HG03103 (cell line): ENCODE data around the gene DCAF7.

ENCODE experiments used
- ATAC-seq: cut with Tn5 transposase; IDR thresholded peaks from one replicate; pipeline ENCODE4 v1.9.1; 2021; ENCODE audit warnings: low read depth; ENCODE audit not compliant: unreplicated experiment

Gene DCAF7

DNA sequence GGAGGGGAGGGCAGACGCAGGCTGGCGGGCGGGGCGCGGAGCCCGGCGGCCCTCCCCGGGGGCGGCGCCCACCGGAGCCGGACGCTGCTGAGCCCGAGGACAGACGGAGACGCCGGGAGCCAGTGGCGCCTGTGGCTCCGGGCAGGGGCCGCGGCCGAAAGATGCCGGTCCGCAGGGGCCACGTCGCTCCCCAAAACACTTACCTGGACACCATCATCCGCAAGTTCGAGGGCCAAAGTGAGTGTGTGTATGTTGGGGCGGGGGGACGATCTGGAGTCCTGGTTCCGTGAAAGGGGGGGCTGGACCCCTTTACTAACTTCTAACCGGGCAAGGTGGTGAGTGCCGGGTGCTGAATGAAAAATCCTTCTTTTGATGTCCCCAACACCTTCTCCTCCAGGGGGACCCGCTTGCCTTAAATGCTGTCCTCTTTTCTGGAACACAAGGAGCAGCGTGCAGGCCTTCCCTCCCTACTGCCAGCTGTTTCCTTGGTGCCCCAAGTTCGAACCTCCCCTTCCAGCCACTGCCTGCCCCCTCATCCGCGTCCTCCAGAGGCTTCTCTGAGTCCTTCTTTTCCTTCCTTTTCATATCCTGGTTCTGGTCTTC lies 26.9 kb upstream of the DCAF7 start, which contains the start of gene KCNH6:
Gene KCNH6, plus strand, starts transcription at position 106 of the 603 bp plus-strand sequence. Its CDS starts 56 bp downstream, at position 162.
- no peak for ATAC-seq

DNA sequence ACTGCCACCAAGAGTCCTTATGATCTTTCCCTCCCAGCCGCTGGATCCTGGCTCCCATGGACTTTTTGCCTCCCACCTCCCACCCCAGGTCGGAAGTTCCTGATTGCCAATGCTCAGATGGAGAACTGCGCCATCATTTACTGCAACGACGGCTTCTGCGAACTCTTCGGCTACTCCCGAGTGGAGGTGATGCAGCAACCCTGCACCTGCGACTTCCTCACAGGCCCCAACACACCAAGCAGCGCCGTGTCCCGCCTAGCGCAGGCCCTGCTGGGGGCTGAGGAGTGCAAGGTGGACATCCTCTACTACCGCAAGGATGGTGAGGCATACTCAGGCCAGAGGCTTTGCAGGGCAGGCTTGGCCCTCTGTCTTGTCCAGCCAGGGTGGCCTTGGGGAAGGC lies 26.2 kb upstream of the DCAF7 start:
- no peak for ATAC-seq

GRCh38 chr17:63525190-63525946 lies 24.9 kb upstream of the DCAF7 start:
- no peak for ATAC-seq

GRCh38 chr17:63526861-63527260 lies 23.4 kb upstream of the DCAF7 start:
- ATAC-seq = no peak

- no peak for ATAC-seq
Measured at GRCh38 chr17:63528183-63528582, 22.1 kb upstream of the DCAF7 start.

- ATAC-seq = no peak
Measured at GRCh38 chr17:63529711-63530556, 20.3 kb upstream of the DCAF7 start.

DNA sequence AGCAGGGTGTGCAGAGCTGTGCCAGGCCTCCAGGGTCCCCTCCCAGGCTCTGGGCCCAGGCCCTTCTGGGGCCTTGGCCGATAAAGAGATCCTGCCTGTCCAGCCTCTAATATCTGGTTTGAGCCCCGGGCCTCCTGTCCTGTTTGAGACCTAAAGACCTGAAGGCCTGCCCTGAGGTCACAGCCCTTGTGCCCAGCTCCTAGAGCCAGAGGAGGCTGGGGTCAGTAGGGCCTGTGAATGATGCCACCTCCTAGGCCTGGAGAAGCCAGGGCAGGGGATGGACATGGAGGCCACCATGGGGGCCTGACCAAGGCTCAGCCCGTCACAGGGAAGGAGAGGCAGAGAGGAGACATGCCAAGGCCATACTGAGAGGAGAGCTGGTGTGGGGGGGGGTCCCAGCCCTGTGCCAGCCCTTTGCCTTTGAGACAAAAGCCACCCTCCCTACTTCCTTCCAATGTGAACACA lies 19.7 kb upstream of the DCAF7 start:
- no peak for ATAC-seq

GRCh38 chr17:63531022-63531965 lies 19.0 kb upstream of the DCAF7 start:
- ATAC-seq = no peak

- no peak for ATAC-seq
Measured at GRCh38 chr17:63533433-63534077, 16.7 kb upstream of the DCAF7 start.

DNA sequence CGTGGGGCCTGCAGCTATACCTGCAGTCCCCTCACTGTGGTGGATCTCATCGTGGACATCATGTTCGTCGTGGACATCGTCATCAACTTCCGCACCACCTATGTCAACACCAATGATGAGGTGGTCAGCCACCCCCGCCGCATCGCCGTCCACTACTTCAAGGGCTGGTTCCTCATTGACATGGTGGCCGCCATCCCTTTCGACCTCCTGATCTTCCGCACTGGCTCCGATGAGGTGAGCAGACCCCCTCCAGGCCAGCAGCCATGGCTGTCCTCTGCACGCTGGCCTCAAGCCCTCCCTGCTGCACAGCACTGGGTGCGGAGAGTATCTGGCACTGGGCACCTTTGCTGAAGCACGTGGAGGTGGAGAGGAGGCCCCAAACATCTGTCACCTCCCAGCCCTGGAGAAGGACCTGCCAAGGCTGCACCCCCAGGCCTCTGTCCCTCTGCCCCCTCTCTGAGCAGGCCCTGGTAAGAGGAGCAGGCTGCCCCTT lies 16.2 kb upstream of the DCAF7 start:
- ATAC-seq = no peak

- ATAC-seq = no peak
Measured at GRCh38 chr17:63534816-63535455, 15.3 kb upstream of the DCAF7 start.

DNA sequence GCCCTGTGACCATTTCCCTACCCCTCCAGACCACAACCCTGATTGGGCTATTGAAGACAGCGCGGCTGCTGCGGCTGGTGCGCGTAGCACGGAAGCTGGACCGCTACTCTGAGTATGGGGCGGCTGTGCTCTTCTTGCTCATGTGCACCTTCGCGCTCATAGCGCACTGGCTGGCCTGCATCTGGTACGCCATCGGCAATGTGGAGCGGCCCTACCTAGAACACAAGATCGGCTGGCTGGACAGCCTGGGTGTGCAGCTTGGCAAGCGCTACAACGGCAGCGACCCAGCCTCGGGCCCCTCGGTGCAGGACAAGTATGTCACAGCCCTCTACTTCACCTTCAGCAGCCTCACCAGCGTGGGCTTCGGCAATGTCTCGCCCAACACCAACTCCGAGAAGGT lies 14.6 kb upstream of the DCAF7 start:
- no peak for ATAC-seq

- no peak for ATAC-seq
Measured at GRCh38 chr17:63537001-63537400, 13.3 kb upstream of the DCAF7 start.

DNA sequence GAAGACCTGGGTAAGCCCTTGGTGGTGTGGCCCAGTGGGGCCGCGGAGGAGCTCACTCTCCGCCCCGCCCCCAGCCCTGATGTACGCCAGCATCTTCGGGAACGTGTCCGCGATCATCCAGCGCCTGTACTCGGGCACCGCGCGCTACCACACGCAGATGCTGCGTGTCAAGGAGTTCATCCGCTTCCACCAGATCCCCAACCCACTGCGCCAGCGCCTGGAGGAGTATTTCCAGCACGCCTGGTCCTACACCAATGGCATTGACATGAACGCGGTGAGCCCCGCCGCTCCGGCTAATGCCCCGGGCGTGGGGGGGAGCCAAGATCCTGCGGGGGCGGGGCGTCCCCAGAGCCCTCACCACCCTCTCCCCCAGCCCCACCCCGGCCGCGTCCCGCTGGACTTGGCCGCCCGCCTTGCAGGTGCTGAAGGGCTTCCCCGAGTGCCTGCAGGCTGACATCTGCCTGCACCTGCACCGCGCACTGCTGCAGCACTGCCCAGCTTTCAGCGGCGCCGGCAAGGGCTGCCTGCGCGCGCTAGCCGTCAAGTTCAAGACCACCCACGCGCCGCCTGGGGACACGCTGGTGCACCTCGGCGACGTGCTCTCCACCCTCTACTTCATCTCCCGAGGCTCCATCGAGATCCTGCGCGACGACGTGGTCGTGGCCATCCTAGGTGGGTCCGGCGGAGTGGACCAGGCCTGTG lies 12.1 kb upstream of the DCAF7 start:
- ATAC-seq = no peak

- ATAC-seq = no peak
Measured at GRCh38 chr17:63538693-63539595, 11.3 kb upstream of the DCAF7 start.

DNA sequence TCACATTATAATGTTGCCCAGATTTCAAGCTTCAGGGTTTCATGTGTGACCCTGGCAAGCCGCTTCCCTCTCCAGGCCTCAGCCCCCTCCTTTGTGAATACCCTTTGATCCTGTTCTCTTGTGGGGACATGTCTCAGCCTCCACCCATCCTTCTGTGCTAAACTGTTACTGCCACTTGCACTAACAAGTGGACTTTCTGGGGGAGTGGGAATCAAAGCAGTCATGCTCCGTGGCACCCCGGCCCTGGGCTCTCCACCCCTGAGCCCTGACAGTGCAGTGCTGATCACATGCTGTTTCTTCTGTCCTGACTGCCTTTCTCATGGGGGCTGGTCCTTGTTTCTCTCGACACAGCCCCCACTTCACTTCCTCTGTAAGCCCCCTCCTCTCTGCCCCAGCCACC lies 9.7 kb upstream of the DCAF7 start:
- ATAC-seq = no peak

GRCh38 chr17:63542218-63542545 lies 8.1 kb upstream of the DCAF7 start:
- ATAC-seq = no peak
